IPS DF 4.7 (cell line): ENCODE results near the gene RNF44.

Experiments
- DNase-seq: peaks from one replicate; pipeline ENCODE4 v3.0.0-alpha.2; 2013; ENCODE audit warnings: low spot score; ENCODE audit errors: extremely low read depth

Gene RNF44

DNA sequence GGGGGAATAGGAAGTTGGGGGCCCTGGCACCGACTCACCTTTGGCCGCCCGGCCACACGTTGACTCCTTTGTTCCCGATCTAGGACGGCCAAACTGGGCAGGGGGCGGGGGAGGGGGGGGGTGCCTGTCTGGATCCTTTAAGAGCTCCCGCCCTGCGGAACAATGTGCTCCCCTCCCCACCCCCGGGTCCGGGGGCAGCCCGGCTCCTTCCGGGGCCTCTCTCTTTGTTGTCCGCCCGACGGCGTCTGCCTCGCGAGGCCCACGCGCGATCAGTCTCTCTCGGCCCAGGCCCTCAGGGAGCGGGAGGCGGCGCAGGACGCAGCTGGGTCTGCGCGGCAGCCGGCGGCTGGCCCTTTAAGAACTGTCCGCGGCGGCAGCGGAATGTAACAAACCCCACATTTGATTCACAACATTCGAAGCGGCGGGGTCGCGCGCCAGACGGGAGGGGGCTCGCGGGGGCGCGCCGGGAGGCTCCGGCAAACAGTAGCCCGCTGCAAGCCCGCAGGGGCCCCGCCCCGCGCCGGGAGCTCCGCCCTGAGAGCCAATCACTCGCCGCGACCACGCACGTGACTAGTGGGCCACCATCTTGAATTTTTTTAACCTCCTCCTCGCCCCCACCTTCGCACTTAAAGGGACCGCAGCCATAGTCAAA, at the start of gene RNF44:
TSS of gene RNF44 (minus strand) at position 501 of the 652 bp plus-strand sequence. CDS start 4,930 bp downstream, outside the sequence.
- no peak for DNase-seq

DNA sequence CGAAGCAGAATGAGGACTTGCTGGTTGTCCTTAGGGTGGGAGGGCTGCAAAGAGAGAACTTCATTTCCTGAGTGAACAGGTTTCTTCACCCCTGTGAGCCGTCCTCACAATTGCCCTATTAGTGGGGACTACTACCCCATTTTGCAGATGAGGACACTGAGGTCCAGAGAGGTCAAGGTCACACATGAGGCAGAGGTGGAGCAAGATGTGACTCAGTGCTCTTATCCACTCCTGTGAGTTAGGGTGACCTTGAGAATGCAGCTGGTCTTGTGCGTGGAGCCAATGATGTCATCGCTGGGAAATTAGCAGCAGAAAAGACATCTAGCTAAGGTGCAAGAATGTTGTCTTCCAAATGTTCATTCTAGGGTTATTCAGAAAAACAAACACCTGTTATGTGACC, 45.9 kb upstream of the RNF44 start:
- DNase-seq, result no peak

DNA sequence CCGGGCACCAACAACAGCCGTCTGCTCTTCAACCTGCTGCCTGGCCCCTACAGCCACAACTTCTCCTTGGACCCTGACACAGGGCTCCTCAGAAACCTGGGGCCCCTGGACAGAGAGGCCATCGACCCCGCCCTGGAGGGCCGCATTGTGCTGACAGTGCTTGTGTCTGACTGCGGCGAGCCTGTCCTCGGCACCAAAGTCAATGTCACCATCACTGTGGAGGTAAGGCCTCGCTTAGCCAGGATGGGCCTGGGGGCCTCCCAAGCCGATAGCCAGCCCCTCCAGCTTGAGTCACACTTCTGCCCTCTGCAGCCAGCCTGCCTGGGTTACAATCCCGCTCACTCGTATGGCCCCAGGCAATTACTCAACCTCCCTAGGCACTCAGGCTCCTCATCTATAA, 44.2 kb upstream of the RNF44 start:
- DNase-seq, result no peak

DNA sequence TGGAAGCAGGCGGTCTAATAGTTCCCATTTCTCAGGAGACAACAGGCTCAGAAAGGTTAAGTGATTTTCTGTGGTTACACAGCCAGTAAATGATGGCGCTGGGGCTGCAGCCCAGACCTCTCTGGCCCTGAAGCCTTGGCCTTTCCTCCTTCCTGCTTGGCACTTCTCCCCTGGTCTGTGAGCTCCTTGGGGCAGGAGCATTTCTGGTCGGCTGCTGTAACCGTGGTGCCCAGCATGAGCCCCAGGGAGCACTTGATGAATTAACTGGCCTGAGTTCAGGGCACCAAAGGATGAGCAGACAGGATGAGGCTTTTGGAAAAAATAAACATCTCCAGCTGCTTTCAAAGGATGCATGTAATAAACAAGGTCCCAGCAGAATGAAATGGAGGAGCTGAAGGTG, 42.1 kb upstream of the RNF44 start:
- DNase-seq, result no peak

- peak; percentile 84 for DNase-seq
Observed at GRCh38 chr5:176578391-176578808, 41.2 kb upstream of the RNF44 start.

GRCh38 chr5:176577312-176578176, 40.3 kb upstream of the RNF44 start:
- DNase-seq, result no peak

DNA sequence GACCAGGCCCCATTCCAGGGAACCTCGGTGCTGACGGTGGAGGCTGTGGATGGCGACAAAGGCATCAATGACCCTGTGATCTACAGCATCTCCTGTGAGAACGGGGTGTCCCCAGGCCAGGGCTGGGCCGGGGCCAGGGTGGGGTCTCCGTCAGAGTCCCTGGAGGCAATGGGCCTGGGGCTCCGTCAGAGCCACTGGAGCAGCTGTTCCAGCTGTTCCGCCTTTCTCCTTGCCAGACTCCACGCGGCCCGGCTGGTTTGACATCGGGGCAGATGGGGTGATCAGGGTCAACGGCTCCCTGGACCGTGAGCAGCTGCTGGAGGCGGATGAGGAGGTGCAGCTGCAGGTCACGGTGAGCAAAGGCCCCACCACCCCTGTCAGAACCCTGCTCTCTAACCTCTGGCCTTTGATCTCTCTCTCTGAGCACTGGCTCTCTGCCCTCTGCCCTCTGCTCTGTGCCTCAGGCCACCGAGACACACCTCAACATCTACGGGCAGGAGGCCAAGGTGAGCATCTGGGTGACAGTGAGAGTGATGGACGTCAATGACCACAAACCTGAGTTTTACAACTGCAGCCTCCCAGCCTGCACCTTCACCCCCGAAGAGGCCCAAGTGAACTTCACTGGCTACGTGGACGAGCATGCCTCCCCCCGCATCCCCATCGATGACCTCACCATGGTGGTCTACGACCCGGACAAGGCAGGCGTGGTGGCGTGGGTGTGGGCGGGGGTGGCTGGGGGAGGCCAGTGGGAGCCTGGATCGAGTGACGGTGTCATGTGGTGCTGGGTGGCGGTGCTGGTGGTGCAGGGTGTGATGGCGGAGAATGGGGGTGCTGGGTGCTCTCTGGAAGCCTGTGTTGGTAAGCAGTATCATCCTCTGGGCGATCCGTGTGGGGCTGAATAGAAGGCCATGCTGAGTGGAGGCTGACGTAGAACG, 38.6 kb upstream of the RNF44 start:
- DNase-seq, result no peak

DNA sequence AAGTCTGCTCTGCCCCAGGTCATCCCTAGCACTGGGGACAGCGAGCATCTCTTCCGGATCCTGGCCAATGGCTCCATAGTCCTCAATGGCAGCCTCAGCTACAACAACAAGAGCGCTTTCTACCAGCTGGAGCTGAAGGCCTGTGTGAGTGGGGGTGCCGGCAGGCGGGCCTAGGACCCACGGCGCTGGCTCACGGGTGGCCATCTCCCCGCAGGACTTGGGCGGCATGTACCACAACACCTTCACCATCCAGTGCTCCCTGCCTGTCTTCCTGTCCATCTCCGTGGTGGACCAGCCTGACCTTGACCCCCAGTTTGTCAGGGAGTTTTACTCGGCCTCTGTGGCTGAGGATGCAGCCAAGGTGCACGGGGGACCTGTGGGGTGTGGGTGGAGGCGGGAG, 37.9 kb upstream of the RNF44 start:
- no peak for DNase-seq

DNA sequence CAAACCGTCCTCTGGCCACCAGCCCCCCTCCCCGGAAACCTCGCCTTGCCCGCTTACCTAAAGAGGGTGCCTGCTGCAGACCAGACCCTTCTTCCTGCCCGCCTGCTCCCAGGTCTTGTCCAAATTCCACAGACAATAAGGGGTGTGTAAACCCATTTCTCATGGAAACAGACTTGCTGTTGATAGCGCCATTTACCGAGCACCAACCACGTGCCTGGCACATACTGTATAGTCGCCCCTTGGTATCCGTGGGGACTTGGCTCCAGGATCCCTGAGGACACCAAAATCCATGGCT, 37.0 kb upstream of the RNF44 start:
- DNase-seq, result no peak

DNA sequence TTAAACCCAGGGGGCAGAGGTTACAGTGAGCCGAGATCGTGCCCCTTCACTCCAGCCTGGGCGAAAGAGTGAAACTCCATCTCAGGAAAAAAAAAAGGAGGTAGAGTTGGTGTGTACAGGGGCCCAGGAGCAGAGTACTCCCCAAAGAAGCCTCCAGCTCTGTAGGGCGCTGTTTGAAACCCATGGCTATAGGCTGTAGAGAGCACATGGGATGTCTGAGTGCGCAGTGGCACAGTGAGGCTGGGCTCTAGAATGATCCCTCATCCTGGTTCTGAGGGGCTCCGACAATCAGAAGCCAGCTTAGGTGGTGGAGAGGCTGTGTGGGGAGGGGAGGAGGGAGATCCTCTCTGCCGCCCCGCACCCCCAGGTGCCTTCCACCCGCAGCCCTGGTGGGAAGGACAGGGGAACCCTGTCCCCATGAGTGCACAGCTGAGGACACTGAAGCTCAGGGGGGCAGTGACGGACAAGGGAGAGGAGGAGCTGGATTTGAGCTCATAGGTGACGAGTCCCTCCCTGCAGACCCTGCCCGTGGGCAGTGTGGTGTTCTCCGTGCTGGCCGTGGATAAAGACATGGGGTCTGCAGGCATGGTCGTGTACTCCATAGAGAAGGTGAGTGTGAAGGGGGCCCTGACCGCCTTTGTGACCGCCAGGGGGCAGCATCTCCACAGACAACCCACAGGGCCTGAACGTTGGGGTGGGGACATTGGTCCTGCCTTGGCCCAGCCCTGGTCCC, 36.5 kb upstream of the RNF44 start:
- DNase-seq, result no peak

GRCh38 chr5:176570044-176570443, 32.8 kb upstream of the RNF44 start:
- DNase-seq, result no peak

GRCh38 chr5:176568657-176569056, 31.5 kb upstream of the RNF44 start:
- no peak for DNase-seq

- no peak for DNase-seq
Observed at GRCh38 chr5:176565760-176566288, 28.6 kb upstream of the RNF44 start.

GRCh38 chr5:176564002-176564401, 26.8 kb upstream of the RNF44 start:
- DNase-seq, result no peak

- DNase-seq, result no peak
Observed at GRCh38 chr5:176562189-176562588, 25.0 kb upstream of the RNF44 start.

DNA sequence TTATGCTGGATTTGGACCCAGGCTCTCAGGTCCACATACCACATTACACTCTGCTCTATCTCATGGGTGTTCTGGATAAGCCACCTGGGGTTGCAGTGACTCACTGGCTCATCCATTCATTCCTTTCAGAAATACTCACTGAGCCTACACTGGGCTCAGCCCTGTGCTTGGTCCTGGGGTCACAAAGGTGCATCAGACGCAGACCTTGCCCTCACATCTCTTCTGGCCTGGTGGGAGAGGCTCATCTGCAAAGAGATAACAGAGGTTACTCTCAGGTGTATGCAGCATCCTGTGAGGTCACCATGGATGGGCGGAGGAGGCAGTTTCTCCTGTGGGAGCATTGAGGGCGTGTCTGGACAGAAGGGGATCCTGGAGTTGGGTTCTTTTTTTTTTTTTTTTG, 24.1 kb upstream of the RNF44 start:
- DNase-seq, result no peak

DNA sequence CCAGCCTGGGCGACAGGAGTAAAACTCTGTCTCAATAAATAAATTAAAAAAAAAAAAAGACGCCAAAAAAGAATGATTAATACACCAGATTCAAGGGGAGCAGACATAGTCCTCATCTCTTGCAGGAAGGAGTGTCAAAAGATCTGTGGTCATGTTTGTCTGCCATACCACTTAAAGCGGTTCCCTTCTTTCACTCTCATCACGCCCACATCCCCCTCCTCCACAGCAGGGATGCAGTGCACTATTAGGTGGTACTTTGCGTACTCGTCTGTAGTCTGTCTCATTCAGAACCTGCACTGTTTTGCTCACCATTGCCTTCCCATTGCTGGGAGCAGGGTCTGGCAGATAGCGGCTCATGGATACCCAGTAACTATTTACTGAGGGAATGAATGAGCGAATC, 23.2 kb upstream of the RNF44 start:
- no peak for DNase-seq

DNA sequence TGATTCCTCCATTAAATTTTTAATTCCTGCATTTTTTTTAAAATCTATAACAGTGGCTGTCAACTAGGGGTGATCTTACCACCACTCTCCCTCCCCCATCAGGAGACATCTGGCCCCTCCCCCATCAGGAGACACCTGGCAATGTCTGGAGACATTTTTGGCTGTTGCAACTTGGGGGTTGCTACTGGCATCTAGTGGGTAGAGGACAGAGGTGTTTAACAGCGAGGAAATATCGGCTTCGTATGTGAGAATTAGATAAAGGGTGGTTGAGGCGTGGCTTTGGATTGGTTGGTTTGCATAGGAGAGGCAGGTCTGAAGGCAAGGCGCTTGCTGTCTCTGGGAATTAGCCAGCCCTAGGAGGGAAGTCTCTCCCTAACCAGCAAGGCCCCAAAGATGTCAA, 22.5 kb upstream of the RNF44 start:
- DNase-seq, result no peak

DNA sequence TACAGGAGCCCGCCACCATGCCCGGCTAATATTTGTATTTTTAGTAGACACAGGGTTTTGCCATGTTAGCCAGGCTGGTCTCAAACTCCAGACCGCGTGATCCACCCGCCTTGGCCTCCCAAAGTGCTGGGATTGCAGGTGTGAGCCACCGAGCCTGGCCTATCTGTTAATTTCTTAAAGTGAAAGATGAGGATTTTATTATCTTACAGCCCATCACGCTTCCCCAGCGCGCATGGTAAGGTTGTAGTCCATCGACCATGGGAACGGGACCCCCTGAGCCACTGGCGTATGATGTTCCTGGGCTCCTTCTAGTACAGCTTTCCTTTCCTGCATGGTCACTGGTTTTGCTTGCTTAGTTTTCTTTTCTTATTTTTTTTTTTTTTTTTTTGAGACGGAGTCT, 20.6 kb upstream of the RNF44 start:
- no peak for DNase-seq

DNA sequence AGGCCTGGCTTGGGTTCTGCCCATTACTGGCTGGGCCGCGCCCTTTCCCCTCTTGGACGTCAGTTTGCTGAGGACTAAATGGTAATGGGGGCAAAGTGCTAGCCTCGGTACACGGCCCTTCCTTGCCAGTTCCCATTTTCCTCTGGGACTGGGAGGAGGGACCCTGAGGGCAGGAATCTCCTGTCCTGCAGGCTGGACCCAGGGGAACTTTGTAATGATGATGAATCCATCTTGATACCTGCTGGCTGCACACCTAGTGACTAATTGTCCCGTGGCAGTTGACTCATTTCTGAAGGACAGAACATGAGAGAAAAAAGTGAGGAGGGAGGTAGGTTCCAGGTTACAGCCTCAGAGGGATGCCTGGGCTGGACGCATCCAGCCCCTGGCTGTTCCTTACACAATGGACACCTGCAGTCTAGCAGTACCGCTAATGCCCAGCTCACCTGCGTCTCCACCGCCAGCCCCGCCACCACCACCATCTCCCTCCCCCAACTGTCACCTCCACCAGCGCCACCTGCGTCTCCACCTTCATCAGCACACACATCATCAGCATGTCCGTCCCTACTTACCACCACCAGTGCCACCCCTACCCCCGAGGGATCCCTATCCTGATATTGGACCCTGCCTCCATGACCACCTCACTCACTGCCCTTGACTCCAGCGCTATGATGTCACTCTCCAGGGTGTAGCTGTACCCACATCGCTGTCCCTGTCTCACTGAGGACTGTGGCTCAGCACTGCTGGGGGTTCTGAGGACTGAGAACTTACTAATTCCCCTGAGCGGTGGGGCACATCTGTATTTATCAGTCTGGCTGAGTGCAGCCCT, 16.3 kb upstream of the RNF44 start:
- no peak for DNase-seq
